ENCODE measurements around the gene TRAPPC14.

DNA sequence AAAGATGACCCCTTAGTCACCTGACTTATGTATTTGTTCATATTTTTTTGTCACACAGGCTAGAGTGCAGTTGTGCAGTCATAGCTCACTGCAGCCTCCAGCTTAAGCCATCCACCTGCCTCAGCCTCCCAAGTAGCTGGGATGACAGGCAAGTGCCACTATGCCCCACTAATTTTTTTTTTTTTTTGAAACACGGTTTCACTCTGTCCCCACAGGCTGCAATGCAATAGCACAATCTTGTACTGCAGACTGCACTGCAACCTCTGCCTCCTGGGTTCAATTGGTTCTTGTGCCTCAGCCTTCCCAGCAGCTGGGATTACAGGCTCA lies 29.9 kb downstream of the TRAPPC14 start:
- TF ChIP-seq, protein P1, sequence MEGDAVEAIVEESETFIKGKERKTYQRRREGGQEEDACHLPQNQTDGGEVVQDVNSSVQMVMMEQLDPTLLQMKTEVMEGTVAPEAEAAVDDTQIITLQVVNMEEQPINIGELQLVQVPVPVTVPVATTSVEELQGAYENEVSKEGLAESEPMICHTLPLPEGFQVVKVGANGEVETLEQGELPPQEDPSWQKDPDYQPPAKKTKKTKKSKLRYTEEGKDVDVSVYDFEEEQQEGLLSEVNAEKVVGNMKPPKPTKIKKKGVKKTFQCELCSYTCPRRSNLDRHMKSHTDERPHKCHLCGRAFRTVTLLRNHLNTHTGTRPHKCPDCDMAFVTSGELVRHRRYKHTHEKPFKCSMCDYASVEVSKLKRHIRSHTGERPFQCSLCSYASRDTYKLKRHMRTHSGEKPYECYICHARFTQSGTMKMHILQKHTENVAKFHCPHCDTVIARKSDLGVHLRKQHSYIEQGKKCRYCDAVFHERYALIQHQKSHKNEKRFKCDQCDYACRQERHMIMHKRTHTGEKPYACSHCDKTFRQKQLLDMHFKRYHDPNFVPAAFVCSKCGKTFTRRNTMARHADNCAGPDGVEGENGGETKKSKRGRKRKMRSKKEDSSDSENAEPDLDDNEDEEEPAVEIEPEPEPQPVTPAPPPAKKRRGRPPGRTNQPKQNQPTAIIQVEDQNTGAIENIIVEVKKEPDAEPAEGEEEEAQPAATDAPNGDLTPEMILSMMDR (IDR thresholded peaks at IDR 0.05) = no peak
- TF ChIP-seq EZH2phosphoT487 (IDR thresholded peaks at IDR 0.05) = no peak
- no peak for TF ChIP-seq EZH2 (IDR thresholded peaks at IDR 0.05)

Data from neural progenitor cell (in vitro differentiated cells).